NCI-H748 (cell line): ENCODE measurements around the gene PDCD1.

Experiments
- DNase-seq: peaks from one replicate; lab custom pipeline; 2025; ENCODE audit not compliant: unreplicated experiment; lab: John Stamatoyannopoulos, UW

The PDCD1 gene

DNA sequence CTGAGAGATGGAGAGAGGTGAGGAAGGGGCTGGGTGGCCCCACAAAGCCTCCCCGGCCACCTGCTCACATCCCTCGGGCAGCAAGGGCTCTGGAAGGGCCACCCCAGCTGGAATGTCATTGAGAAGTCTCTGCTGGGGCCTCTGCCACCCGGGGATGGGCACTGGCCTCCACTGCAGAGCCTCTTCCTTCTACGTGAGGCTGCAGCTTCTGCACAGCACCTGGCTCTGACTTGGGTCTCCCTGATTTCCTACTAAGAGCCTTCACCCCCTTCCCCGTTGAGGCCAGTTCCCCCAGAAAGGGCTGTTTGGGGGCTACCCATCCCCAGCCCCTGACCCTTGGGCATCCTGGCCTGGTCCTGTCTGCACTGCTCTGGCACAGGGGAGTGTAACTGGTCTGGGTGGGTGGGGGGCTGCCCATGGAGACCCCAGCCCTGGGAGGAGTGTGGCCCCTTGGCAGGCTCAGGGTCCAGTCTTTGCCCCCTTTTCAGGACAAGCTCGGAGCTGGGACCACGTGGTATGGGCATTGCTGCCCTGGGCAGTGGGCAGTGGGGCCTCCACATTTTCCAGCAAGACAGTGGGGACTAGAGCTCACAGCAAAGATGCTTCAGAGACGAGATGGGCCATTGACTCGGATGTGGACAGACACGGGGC, 5.6 kb downstream of the PDCD1 start:
- no peak for DNase-seq

DNA sequence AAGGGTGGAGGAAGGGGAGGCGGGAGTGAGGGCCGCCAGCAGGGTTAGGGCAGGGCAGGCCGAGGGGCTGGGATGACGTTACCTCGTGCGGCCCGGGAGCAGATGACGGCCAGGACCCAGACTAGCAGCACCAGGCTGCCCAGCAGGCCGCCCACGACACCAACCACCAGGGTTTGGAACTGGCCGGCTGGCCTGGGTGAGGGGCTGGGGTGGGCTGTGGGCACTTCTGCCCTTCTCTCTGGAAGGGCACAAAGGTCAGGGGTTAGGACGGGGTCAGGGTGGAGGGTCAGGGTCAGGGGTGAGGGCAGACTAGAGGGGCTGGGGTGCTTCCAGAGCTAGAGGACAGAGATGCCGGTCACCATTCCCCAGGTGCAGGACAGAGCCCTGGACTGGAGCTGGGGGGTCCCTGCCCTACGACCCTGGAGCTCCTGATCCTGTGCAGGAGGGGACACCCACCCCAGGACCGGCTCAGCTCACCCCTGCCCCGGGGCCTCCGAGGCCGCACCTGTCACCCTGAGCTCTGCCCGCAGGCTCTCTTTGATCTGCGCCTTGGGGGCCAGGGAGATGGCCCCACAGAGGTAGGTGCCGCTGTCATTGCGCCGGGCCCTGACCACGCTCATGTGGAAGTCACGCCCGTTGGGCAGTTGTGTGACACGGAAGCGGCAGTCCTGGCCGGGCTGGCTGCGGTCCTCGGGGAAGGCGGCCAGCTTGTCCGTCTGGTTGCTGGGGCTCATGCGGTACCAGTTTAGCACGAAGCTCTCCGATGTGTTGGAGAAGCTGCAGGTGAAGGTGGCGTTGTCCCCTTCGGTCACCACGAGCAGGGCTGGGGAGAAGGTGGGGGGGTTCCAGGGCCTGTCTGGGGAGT, 6.3 kb downstream of the PDCD1 start:
- DNase-seq = no peak

GRCh38 chr2:241851325-241852115, 7.2 kb downstream of the PDCD1 start:
- no peak for DNase-seq

DNA sequence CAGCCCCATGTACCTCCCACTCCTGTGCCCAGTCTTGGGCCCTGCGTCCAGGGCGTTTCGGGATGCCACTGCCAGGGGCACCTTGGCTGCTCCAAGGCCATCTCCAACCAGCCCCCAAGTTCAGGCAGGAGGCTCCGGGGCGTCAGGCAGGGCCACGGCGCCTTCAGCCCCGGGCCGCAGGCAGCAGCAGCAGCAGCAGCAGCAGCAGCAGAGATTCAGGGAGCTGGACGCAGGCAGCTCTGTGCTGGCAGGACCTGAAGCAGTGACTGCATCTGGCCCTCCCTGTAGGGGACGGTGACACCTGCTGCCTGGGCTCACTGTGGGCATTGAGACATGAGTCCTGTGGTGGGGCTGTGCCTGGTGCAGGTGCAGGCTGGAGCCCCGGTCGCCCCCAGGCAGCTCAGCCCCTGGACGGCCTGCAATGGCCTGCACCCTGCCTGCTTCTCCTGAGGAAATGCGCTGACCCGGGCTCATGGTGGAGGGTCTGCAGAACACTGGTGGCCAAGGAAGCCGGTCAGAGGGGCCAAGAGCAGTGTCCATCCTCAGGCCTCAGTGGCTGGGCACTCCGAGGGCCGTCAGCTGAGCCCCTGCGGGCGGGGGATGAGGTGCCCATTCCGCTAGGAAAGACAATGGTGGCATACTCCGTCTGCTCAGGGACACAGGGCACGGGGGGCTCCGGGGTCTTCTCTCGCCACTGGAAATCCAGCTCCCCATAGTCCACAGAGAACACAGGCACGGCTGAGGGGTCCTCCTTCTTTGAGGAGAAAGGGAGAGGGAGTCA, 8.0 kb downstream of the PDCD1 start:
- no peak for DNase-seq

GRCh38 chr2:241849616-241850543, 8.8 kb downstream of the PDCD1 start:
- DNase-seq = no peak

- DNase-seq = no peak
Observed at GRCh38 chr2:241848761-241849615, 9.7 kb downstream of the PDCD1 start.

GRCh38 chr2:241846406-241846805, 12.3 kb downstream of the PDCD1 start:
- no peak for DNase-seq

GRCh38 chr2:241844831-241845578, 13.7 kb downstream of the PDCD1 start:
- no peak for DNase-seq

- peak; percentile 73 for DNase-seq
Observed at GRCh38 chr2:241844066-241844728, 14.5 kb downstream of the PDCD1 start.

- no peak for DNase-seq
Observed at GRCh38 chr2:241843321-241844065, 15.2 kb downstream of the PDCD1 start.

GRCh38 chr2:241842620-241843211, 16.0 kb downstream of the PDCD1 start:
- DNase-seq = no peak

DNA sequence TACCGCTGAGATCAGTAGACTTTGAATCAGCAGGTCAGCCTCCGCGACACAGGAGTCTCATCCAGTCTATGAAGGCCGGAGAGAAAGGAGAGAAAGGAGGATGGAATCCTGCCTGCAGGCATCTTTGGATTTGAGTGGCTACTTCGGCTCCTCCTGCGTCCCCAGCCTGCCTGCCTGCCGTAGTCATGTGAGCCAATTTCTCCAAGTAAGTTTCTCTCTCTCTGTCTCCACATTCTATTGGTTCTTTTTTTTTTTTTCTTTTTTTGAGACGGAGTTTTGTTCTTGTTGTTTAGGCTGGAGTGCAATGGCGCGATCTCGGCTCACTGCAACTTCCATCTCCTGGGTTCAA, 16.7 kb downstream of the PDCD1 start:
- no peak for DNase-seq

GRCh38 chr2:241841181-241842066, 17.3 kb downstream of the PDCD1 start:
- no peak for DNase-seq

DNA sequence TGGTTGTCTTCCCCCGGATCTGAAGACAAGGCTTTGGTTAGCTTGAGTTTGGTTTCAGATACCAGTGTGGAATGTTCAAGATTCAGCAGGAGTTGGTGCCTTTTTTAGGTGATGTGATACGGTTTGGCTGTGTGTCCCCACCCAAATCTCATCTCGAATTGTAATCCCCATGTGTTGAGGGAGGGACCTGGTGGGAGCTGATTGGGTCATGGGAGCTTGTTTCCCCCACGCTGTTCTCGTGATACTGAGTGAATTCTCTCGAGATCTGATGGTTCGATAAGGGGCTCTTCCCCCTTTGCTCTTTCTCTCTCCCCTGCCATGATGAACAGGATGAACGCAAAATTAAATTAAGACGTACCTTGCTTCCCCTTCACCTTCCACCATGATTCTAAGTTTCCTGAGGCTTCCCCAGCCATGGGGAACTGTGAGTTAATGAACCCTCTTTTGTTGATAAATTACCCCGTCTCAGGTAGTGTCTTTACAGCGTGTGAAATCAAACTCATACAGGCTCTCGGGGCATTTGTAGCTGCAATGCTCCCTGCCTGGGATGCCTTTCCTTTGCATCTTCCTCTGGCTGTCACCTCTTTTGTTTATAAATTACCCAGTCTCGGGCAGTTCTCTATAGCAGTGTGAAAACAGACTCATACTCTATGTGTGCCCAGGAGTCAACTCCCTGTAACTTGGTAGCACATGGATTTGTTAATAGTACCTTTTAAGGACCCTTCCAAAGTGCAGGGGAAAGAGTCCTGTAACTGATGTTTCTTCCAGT, 21.3 kb downstream of the PDCD1 start:
- no peak for DNase-seq

DNA sequence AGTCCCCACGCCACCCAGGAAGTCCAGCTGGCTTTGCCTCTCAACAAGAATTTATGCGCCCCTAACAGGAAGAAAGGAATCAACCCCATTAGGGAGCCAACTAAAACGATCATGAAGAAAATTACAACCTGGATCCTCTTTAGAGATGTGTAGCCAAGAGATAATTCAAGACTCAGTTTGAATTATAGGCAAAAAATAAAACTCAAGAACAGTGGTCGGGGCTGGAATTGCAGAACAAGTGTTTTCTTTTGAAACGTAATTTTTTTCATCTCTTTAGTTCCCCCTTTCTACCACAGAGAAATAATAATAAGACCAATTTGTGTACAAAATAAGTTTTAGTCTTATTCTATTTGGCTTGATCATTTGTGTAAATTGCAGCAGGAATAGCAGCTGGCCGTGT, 22.4 kb downstream of the PDCD1 start:
- DNase-seq = no peak
